Amniotic epithelial cell (primary cell): ENCODE data around the gene CBLN3.
A peak's percentile ranks its signal among the peaks of the same experiment; 100 is the strongest.
"Not testable (repeated sequence)": the region's sequence is repeated elsewhere in the genome, so short reads cannot be mapped to it uniquely, and the experiment has no call there.

Experiments
- DNase-seq: peaks from one replicate; pipeline ENCODE4 v3.0.0-alpha.2; 2010; ENCODE audit warnings: low read depth

Gene CBLN3

GRCh38 chr14:24429395-24430142 lies at the start of gene CBLN3, which contains the start of gene KHNYN:
CBLN3 (minus strand) TSS chr14:24429668; CDS start chr14:24429054, 614 bp downstream.
KHNYN (plus strand) TSS chr14:24429954; CDS start chr14:24430731, 777 bp downstream.
- DNase-seq, result peak; percentile 89

- no peak for DNase-seq
These were observed 45.8 kb upstream of the CBLN3 start for GRCh38 chr14:24475261-24475660.

- DNase-seq, result no peak
These were observed 43.7 kb upstream of the CBLN3 start for GRCh38 chr14:24473211-24473610.

GRCh38 chr14:24470450-24470849 lies 41.0 kb upstream of the CBLN3 start:
- DNase-seq, result not testable (repeated sequence)

GRCh38 chr14:24465805-24466204 lies 36.3 kb upstream of the CBLN3 start:
- no peak for DNase-seq

GRCh38 chr14:24465368-24465767 lies 35.9 kb upstream of the CBLN3 start:
- DNase-seq, result no peak

- DNase-seq, result no peak
These were observed 34.7 kb upstream of the CBLN3 start for GRCh38 chr14:24463884-24464785.

GRCh38 chr14:24463017-24463883 lies 33.8 kb upstream of the CBLN3 start:
- no peak for DNase-seq

- no peak for DNase-seq
These were observed 31.9 kb upstream of the CBLN3 start for GRCh38 chr14:24461336-24461735.

GRCh38 chr14:24459331-24459730 lies 29.9 kb upstream of the CBLN3 start:
- DNase-seq, result no peak

GRCh38 chr14:24458736-24459135 lies 29.3 kb upstream of the CBLN3 start:
- no peak for DNase-seq

GRCh38 chr14:24456980-24457379 lies 27.5 kb upstream of the CBLN3 start:
- peak; percentile 10 for DNase-seq

GRCh38 chr14:24450828-24451227 lies 21.4 kb upstream of the CBLN3 start:
- not testable (repeated sequence) for DNase-seq

- peak; percentile 21 for DNase-seq
These were observed 13.7 kb upstream of the CBLN3 start for GRCh38 chr14:24443053-24443665.

- peak; percentile 99 for DNase-seq
These were observed 13.0 kb upstream of the CBLN3 start, which contains the start of gene SDR39U1 for GRCh38 chr14:24442240-24443052. SDR39U1 (minus strand) TSS chr14:24442776; CDS start chr14:24442769, 7 bp downstream.

GRCh38 chr14:24441904-24442239 lies 12.4 kb upstream of the CBLN3 start:
- peak; percentile 55 for DNase-seq

- no peak for DNase-seq
These were observed 12.0 kb upstream of the CBLN3 start for GRCh38 chr14:24441485-24441884.

GRCh38 chr14:24440606-24441399 lies 11.3 kb upstream of the CBLN3 start:
- DNase-seq, result no peak

- DNase-seq, result peak; percentile 14
These were observed 10.6 kb upstream of the CBLN3 start for GRCh38 chr14:24439830-24440605.
